ENCODE data around the gene FANCF.

The FANCF gene

GRCh38 chr11:22627421-22627820 lies 1.8 kb upstream of the FANCF start:
- H3K4me3 ChIP-seq (ENCODE audit: low read length), result no peak overlapping the region
- no peak for DNase-seq (ENCODE audit: low read depth, low spot score)

DNA sequence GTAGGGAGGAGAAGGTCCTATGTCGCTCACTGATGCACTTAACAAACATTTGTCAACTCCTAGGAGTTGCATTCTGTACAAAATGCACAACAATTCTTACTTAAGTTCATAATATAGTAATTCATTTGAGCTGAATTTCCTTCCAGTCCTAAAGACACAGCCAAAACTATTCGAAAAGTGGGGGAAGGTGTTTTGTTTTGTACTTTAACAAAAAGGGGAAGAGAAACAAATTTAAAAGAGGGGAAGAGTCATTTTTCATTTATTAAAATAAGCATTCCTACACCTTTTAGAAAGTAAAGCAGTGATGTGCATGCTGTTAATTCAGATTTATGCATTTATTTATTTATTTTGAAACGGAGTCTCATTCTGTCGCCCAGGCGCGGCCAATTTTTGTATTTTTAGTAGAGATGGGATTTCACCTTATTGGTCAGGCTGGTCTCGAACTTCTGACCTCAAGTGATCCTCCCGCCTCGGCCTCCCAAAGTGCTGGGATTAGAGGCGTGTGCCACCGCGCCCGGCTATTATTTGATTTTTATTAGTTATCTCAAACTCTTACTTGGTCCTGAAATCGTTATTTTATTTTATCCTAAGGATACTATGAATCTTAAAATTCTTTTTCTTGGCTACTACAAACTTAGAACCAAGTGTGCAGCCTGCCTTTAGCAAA lies 1.1 kb upstream of the FANCF start:
- H3K4me3 ChIP-seq (ENCODE audit: low read length), result no peak overlapping the region
- DNase-seq (ENCODE audit: low read depth, low spot score), result no peak

DNA sequence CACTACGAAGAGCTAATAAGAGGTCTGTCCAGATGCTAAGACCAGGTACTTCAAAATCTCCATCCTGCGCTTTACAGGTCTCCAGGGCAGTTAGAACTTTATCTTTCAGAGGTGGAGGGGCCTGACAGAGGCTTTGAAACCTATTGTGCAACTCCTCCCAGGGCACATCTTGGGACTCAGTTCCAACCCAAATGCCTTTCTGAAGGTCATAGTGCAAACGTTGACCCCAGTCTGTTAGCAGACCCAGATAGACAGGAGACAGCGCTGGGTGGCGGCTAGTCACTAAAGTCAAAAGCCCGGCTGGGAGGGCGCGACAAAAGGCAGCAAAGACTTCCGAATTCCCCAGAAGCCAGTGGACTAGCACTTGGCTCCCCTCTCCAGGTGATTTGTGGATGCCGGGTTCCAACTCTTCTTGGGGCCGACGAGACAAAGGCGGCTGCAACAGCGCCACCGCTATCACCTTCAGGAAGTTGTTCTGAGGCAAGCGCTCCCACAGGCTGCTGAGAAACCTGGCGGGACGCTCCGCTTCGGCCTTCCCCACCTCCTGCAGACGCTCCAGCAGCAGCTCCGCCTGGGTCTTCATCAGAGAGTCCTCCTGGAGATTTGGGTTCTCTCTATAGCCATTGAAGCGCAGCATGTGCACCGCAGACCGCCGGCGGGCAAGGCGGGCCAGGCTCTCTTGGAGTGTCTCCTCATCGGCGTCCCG lies 728 bp downstream of the FANCF start:
- peak overlapping the region; percentile 75 for H3K4me3 ChIP-seq (ENCODE audit: low read length)
- peak; percentile 40 for DNase-seq (ENCODE audit: low read depth, low spot score)

DNA sequence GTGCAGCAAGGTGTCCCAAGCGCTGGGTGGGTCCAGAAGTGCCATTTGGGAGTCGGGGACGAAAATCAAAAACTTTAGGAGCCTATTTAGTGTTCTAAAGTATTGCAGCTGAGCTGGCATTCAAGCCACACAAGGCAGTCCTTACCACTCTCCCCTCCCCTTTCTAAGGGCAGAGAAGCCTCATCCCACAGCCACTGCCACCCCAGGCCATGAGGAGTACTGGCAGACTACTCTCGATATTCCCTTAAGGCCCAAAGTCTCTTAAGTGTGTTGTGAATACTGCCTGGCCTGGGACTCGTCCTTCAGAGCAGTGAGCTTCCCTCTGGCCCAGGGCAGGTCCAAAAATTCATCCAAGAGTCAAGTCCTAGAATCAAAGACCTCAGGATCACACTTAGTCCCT lies 7.8 kb downstream of the FANCF start:
- no peak for DNase-seq (ENCODE audit: low read depth, low spot score)
- H3K4me3 ChIP-seq (ENCODE audit: low read length), result no peak overlapping the region

DNA sequence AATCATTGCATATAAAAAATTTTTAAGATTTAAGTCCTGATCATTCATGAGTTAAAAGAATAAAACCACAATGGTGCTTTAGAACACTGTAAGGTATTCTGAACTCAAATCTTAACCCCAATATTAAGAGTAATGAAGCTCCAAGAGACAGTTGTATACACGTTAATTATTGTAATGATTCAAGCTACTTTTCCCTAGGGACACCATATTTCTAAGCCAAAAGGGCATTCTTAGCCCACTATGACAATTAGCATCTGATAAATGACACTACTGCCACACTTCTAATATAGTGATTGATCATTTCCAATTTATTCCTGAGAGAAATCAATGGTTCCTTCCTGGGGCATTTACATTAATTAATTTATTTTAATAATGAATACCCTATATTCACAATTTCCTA lies 21.7 kb downstream of the FANCF start:
- DNase-seq (ENCODE audit: low read depth, low spot score), result no peak
- H3K4me3 ChIP-seq (ENCODE audit: low read length), result no peak overlapping the region

DNA sequence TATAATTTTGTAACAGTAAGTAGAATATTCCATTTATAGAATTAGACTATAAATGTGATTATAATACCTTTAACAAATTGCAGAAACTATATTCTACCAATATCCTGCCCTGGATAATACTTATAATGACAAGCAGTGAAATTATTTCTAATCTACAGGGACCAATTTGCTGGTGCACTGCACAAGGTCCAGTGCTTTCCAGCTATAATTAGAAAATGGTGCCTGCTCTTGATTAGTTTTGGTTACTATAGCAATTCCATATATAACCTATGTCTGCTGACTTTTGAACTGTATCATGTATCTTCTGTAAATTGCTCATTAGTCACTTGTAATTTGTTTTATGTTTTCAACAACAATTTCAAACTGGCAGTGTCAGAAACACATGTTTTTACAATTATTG lies 23.1 kb downstream of the FANCF start:
- DNase-seq (ENCODE audit: low read depth, low spot score), result no peak
- no peak overlapping the region for H3K4me3 ChIP-seq (ENCODE audit: low read length)

DNA sequence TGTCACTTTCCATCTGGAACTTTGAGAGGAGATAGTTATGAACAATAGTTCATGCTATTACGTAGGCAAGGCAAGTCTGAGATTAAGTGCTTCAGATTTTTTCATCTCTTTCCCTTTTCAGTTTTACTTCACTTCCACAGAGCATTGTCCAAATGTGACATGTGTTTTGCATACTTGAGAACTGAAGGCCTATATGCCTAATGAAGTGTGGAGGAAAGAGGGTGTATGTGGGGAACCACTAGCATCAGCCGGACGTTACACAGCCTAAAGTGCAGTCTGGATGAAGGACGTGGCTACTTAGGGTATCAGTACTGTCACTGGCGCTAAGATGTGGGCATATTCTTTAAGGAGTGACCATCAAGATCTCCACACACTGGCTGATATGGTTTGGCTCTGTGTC lies 26.2 kb downstream of the FANCF start:
- no peak for DNase-seq (ENCODE audit: low read depth, low spot score)
- H3K4me3 ChIP-seq (ENCODE audit: low read length), result no peak overlapping the region

GRCh38 chr11:22597062-22597461 lies 28.6 kb downstream of the FANCF start:
- no peak for DNase-seq (ENCODE audit: low read depth, low spot score)
- H3K4me3 ChIP-seq (ENCODE audit: low read length), result no peak overlapping the region

GRCh38 chr11:22584976-22585375 lies 40.6 kb downstream of the FANCF start:
- DNase-seq (ENCODE audit: low read depth, low spot score), result no peak
- H3K4me3 ChIP-seq (ENCODE audit: low read length), result no peak overlapping the region

GRCh38 chr11:22583963-22584492 lies 41.6 kb downstream of the FANCF start:
- no peak overlapping the region for H3K4me3 ChIP-seq (ENCODE audit: low read length)
- DNase-seq (ENCODE audit: low read depth, low spot score), result no peak

DNA sequence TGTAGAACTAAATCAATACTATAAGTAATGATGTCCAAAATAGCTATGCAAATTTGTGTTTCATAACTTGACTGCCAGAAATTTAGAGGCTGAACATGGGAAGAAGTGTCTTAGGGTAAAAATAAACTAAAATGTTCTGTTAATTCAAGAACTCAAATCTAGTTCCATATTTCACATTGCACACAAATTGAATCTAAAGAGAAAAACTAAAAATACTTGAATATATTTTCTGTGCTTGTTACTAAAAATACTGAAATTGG lies 43.5 kb downstream of the FANCF start:
- no peak for DNase-seq (ENCODE audit: low read depth, low spot score)
- no peak overlapping the region for H3K4me3 ChIP-seq (ENCODE audit: low read length)

DNA sequence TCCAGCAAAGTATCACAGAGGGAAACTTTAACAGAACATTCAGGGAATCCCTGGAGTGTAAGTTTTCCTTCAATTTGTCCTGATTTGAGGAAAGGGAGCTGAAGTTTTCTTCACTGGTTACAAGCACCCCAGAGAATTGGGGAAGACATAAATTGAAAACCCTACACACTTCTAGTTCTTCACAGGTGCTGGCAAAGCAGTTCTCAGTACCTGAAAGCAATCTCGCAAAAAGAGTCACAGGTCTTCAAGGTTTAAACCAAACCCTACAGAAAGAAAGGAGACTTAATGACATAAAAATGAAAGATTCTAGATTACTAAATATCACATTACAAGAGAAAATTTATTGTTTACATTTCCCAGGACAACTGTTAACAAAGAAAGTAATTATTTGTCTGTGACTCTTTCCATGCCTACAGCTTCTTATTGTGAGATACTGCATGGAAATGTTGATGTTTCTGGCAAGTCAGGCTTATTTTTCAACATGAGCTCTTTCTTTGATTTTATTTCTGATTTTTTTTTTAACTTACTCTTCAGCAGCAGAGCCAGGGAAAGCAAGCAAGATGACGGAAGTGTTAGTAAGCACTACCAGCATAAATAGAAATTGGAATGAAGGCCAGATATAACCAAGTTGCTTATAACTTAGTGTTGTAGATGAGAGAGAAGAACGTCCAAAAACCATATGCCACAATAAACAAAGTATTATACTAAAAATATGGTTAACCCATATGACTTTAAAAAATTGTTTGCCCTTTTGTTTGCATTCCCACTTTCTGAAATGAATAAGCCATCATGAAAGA lies 44.1 kb downstream of the FANCF start:
- DNase-seq (ENCODE audit: low read depth, low spot score), result no peak
- no peak overlapping the region for H3K4me3 ChIP-seq (ENCODE audit: low read length)

- no peak for DNase-seq (ENCODE audit: low read depth, low spot score)
- no peak overlapping the region for H3K4me3 ChIP-seq (ENCODE audit: low read length)
Measured at GRCh38 chr11:22577854-22578253, 47.8 kb downstream of the FANCF start.

Measured in Jurkat, Clone E6-1 (cell line).